Measurements from ENCODE around the gene SLC10A3.

DNA sequence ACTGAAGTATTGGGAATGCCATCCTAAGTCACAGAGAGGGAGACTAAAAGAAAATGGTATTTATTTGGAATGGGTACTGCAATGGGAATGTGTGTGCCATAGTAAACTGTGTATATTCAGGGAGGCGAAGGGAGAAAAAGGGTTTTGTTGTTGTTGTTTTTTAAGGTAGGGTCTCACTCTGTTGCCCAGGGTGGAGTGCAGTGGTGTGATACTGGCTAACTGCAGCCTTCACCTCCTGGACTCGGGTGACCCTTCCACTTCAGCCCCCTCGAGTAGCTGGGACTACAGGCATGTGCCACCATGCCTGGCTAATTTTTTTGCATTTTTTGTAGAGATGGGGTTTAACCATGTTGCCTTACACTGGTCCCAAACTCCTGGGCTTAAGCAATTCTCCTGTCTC lies 4.3 kb upstream of the SLC10A3 start:
- TF ChIP-seq, protein P1, sequence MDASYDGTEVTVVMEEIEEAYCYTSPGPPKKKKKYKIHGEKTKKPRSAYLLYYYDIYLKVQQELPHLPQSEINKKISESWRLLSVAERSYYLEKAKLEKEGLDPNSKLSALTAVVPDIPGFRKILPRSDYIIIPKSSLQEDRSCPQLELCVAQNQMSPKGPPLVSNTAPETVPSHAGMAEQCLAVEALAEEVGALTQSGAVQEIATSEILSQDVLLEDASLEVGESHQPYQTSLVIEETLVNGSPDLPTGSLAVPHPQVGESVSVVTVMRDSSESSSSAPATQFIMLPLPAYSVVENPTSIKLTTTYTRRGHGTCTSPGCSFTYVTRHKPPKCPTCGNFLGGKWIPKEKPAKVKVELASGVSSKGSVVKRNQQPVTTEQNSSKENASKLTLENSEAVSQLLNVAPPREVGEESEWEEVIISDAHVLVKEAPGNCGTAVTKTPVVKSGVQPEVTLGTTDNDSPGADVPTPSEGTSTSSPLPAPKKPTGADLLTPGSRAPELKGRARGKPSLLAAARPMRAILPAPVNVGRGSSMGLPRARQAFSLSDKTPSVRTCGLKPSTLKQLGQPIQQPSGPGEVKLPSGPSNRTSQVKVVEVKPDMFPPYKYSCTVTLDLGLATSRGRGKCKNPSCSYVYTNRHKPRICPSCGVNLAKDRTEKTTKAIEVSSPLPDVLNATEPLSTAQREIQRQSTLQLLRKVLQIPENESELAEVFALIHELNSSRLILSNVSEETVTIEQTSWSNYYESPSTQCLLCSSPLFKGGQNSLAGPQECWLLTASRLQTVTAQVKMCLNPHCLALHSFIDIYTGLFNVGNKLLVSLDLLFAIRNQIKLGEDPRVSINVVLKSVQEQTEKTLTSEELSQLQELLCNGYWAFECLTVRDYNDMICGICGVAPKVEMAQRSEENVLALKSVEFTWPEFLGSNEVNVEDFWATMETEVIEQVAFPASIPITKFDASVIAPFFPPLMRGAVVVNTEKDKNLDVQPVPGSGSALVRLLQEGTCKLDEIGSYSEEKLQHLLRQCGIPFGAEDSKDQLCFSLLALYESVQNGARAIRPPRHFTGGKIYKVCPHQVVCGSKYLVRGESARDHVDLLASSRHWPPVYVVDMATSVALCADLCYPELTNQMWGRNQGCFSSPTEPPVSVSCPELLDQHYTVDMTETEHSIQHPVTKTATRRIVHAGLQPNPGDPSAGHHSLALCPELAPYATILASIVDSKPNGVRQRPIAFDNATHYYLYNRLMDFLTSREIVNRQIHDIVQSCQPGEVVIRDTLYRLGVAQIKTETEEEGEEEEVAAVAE (CRISPR knock-in tag; IDR thresholded peaks at IDR 0.05; ENCODE audit: borderline replicate concordance): no peak
- TF ChIP-seq, protein P2, sequence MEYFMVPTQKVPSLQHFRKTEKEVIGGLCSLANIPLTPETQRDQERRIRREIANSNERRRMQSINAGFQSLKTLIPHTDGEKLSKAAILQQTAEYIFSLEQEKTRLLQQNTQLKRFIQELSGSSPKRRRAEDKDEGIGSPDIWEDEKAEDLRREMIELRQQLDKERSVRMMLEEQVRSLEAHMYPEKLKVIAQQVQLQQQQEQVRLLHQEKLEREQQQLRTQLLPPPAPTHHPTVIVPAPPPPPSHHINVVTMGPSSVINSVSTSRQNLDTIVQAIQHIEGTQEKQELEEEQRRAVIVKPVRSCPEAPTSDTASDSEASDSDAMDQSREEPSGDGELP (IDR thresholded peaks at IDR 0.05; ENCODE audit: borderline replicate concordance, low read depth): no peak
- TF ChIP-seq SAFB2 (CRISPR knock-in tag; IDR thresholded peaks at IDR 0.05; ENCODE audit: borderline replicate concordance, low read depth): no peak
- TF ChIP-seq FOXK2 (IDR thresholded peaks at IDR 0.05): no peak
- no peak for TF ChIP-seq EZH2 (conservative IDR thresholded peaks at IDR 0.05; ENCODE audit: low read depth, low read length)
- no peak for TF ChIP-seq NR1H2 (CRISPR knock-in tag; IDR thresholded peaks at IDR 0.05; ENCODE audit: borderline replicate concordance, low read depth)
- TF ChIP-seq, protein P3, sequence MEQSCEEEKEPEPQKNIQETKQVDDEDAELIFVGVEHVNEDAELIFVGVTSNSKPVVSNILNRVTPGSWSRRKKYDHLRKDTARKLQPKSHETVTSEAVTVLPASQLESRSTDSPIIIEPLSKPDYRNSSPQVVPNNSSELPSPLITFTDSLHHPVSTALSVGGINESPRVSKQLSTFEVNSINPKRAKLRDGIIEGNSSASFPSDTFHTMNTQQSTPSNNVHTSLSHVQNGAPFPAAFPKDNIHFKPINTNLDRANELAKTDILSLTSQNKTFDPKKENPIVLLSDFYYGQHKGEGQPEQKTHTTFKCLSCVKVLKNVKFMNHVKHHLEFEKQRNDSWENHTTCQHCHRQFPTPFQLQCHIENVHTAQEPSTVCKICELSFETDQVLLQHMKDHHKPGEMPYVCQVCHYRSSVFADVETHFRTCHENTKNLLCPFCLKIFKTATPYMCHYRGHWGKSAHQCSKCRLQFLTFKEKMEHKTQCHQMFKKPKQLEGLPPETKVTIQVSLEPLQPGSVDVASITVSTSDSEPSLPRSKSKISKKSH (CRISPR knock-in tag; IDR thresholded peaks at IDR 0.05; ENCODE audit: borderline replicate concordance): no peak
- TF ChIP-seq KLF15 (CRISPR knock-in tag; IDR thresholded peaks at IDR 0.05; ENCODE audit: borderline replicate concordance): no peak

Data from HepG2 (cell line).